Upper lobe of left lung (tissue), 4 donors: ENCODE measurements around the gene AAMDC.

Source experiments
- CTCF ChIP-seq, 6 experiments: fragments of 450-650 bp in 4 of 6; fragments of 200-600 bp in 2 of 6; sonication (generic) in 2 of 6; IDR thresholded peaks; one replicate each; pipeline ENCODE4 v1.5.1; 2016 to 2019; ENCODE audit warnings: antibody characterized with exemption in 6 of 6
- EP300 ChIP-seq, 4 donors: sonication (generic); formaldehyde crosslinking; IDR thresholded peaks; one replicate each; pipeline ENCODE4 v1.5.1; 2017; ENCODE audit warnings: antibody characterized with exemption in 4 of 4, control low read depth in 2 of 4
- POLR2A ChIP-seq, 4 donors: fragments of 450-650 bp; IDR thresholded peaks; one replicate each; pipeline ENCODE4 v1.5.1; 2016 to 2017; ENCODE audit warnings: antibody characterized with exemption in 4 of 4, mild to moderate bottlenecking in 2 of 4
- POLR2AphosphoS5 ChIP-seq, 2 donors: sonication (generic); formaldehyde crosslinking; IDR thresholded peaks; one replicate each; pipeline ENCODE4 v1.5.1; 2017; ENCODE audit warnings: antibody characterized with exemption in 2 of 2

GRCh38 chr11:77776455-77776854 lies 44.5 kb upstream of the AAMDC start:
- no peak for TF ChIP-seq POLR2A (IDR thresholded peaks at IDR 0.05)
- no peak for TF ChIP-seq POLR2AphosphoS5 (IDR thresholded peaks at IDR 0.05)
- peak in 3 of 6 experiments; percentile 12 to 28 (median 25) for TF ChIP-seq CTCF (IDR thresholded peaks at IDR 0.05)
- no peak for TF ChIP-seq EP300 (IDR thresholded peaks at IDR 0.05)
